H7 (cell line): ENCODE measurements around the gene HNRNPA1L2. TPM values are rescaled to one million over a fixed set of nuclear protein-coding genes. Genes with fewer than 3 reads are reported as not detected.
A peak's percentile ranks its signal among the peaks of the same experiment; 100 is the strongest.
"Not testable (repeated sequence)": the region's sequence is repeated elsewhere in the genome, so short reads cannot be mapped to it uniquely, and the experiment has no call there.

Experiments
- DNase-seq: peaks from one replicate; pipeline ENCODE4 v3.0.0; 2012
- H3K27me3 ChIP-seq: 2 replicates; pipeline ENCODE4 v1.6.0; 2011; ENCODE audit warnings: mild to moderate bottlenecking, low read length; ENCODE audit not compliant: control insufficient read depth, insufficient read depth
- H3K36me3 ChIP-seq: replicated peaks from 2 replicates; pipeline ENCODE4 v1.5.1; 2011; ENCODE audit warnings: low read length; ENCODE audit not compliant: control insufficient read depth, insufficient read depth
- H3K4me3 ChIP-seq: 2 replicates; pipeline ENCODE4 v1.5.1; 2011; ENCODE audit warnings: low read depth, mild to moderate bottlenecking, control low read depth, low read length, moderate library complexity; ENCODE audit not compliant: insufficient read depth
- total RNA-seq: library from RNA; depleted of rRNA; stranded (reverse); fragments of >200 nt; shearing (Covaris generic); gene quantifications from 2 replicates; pipeline ENCODE4 v1.2.3, GENCODE V29; 2014; rRNA removed

The HNRNPA1L2 gene
- 1.7 TPM in 2 replicates for total RNA-seq

DNA sequence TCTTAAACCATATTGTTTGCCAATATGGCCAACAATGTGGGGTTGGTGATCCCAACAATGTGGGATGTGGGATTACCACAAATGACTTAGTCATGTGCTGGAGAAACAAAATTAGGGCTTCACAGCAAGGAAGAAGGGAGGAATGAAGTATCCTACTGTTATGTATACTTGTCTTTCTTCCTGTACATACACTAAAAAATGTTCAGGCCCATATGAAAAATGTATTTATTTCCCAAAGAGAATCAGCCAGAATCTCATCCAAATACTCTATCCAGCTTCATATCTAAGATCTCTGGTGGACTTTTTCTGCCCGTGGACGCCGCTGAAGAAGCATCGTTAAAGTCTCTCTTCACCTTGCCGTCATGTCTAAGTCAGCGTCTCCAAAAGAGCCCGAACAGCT lies at the start of gene HNRNPA1L2:
Gene HNRNPA1L2, plus strand, starts transcription at position 301 of the 400 bp plus-strand sequence. Its CDS starts 62 bp downstream, at position 363.
- no peaks in the 10 kb centered on the region for H3K27me3 ChIP-seq
- H3K36me3 ChIP-seq: peaks cover 1% of the 10 kb centered on the region; the same call in 1 of the 2 replicates
- no peak for DNase-seq
- no peak within 1 kb of the TSS for H3K4me3 ChIP-seq

GRCh38 chr13:52593175-52593574 lies 49.1 kb upstream of the HNRNPA1L2 start:
- not testable (repeated sequence) for H3K27me3 ChIP-seq, H3K4me3 ChIP-seq, H3K36me3 ChIP-seq, DNase-seq

- DNase-seq, H3K27me3 ChIP-seq, H3K4me3 ChIP-seq, H3K36me3 ChIP-seq: not testable (repeated sequence)
Measured at GRCh38 chr13:52593812-52594211, 48.4 kb upstream of the HNRNPA1L2 start.

GRCh38 chr13:52594295-52594694 lies 47.9 kb upstream of the HNRNPA1L2 start:
- not testable (repeated sequence) for H3K27me3 ChIP-seq, DNase-seq, H3K36me3 ChIP-seq, H3K4me3 ChIP-seq

DNA sequence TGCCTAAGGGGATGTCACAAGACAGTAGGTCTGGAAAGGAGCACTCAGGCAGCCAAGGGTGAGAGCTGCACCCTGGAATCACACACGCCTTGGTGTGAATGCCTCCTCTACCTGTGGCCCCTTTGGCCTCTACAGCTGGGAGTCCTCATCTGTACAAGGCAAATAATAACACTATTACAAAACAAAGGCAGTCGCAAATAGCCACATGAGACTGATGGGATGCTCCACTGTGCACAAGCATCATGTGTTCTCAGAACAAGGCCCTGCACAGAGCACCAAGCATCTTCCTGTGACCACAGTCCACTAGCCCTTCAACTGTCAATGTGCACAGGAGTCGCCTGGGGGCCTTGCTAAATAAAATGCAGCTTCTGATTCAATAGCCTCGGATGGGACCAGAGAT lies 44.6 kb upstream of the HNRNPA1L2 start:
- Histone ChIP-seq H3K4me3 (no peak overlapping the region), H3K27me3 (no peaks in the 10 kb centered on the region), H3K36me3 (no peaks in the 10 kb centered on the region)
- no peak for DNase-seq

DNA sequence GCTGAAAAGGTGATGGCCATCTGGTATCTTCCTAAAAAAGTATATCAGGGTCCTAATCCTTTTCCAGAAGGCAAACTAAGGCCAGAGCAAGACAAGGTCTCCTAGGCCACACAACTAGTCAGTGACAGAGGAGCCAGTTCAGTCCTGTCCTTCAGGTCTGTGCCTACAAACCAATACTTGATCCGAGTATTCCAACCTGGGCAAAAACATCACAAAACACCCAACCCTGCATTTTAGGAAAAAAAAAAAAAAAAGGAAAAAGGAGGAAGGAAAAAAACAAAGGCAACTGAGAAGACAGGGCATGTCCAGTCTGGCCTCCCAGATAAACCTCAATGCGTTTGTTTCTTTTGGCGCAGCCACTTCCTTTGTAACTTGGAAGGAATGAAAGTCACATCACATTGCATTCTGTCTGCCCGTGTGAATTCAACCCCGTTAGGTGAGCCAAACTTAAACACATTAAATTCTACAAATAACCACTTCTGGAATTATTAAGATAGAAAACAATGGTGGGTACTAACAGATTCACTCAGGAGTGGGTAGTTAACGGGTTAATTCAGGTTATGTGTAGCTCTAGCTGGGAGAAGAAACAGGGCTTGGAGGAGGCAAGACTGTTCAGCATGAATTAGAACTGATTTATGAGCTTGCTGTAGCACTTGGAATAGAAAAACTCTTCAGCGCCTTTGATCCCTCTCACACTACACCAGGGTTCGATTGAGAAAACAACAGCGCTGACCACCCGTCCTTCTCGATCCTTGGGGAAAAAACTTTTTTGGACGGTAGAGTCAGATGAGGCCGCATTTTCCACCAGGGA lies 43.0 kb upstream of the HNRNPA1L2 start:
- Histone ChIP-seq H3K36me3 (no peaks in the 10 kb centered on the region), H3K4me3 (peak overlapping the region; percentile 59), H3K27me3 (no peaks in the 10 kb centered on the region)
- DNase-seq: peak; percentile 13

GRCh38 chr13:52599848-52600603 lies 42.2 kb upstream of the HNRNPA1L2 start:
- Histone ChIP-seq H3K27me3 (no peaks in the 10 kb centered on the region), H3K4me3 (peak overlapping the region; percentile 59), H3K36me3 (no peaks in the 10 kb centered on the region)
- DNase-seq: peak; percentile 90

- Histone ChIP-seq H3K36me3 (no peaks in the 10 kb centered on the region), H3K4me3 (peak overlapping the region; percentile 59; the same call in 1 of the 2 replicates), H3K27me3 (no peaks in the 10 kb centered on the region)
- DNase-seq: peak; percentile 16
Measured at GRCh38 chr13:52600666-52601065, 41.6 kb upstream of the HNRNPA1L2 start.

- DNase-seq, H3K27me3 ChIP-seq, H3K36me3 ChIP-seq, H3K4me3 ChIP-seq: not testable (repeated sequence)
Measured at GRCh38 chr13:52603316-52603715, 38.9 kb upstream of the HNRNPA1L2 start.

DNA sequence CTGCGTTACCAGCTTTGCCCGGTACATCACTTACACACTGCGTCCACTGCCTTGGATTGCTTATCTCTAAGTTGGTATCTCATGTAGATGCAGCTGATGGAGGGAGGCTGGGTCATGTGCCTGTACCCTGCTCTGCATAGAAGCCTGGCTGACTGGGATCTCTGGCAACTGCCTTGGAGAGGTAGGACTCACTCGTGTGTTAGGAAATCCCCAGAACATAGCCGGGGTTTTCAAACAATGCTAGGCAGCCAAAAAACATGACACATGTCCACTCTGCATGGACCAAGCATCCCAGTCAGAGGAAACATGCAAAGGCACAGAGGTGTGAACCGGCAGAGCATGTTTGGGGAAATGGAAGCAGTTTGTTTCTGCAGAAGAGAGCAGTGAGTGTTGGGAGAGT lies 36.1 kb upstream of the HNRNPA1L2 start:
- not testable (repeated sequence) for DNase-seq, H3K4me3 ChIP-seq, H3K36me3 ChIP-seq, H3K27me3 ChIP-seq

DNA sequence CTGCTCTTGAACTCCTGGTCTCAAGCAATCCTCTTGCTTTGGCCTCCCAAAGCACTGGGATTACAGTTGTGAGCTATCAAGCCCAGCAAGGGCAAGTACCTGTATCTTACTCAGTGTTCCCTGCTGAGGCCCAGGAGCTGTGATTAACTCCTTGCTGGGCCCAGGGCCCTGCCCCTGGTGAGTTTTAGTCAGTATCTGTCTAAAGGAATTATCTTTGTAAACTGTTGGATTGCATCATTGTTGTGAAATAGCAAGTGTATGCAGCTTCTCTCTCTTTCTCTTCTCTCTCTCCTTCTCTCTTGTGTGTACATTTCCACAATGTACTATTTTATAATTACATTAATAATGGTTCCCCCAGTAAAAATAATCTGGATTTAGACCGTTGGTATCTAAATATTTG lies 35.4 kb upstream of the HNRNPA1L2 start:
- not testable (repeated sequence) for H3K36me3 ChIP-seq, H3K27me3 ChIP-seq, DNase-seq, H3K4me3 ChIP-seq

DNA sequence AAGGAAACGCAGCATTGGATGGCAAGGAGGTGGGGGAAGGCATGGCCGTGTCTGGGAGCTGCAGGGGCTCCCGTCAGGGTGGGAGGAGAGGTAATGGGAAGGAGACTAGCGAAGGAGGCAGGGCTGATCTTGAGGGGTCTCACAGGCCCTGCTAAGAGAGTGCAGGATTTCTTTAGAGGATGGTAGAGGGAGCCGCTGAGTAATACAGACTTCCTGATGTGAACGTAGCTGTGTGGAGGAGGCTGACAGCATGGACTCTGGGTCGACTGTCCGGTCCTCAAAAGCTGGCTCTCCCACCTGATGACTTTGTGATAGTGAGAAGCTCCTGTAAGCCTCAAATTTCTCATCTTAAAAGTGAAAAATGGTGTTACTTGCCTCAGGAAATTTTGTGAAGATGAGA lies 34.0 kb upstream of the HNRNPA1L2 start:
- DNase-seq: peak; percentile 13
- not testable (repeated sequence) for H3K4me3 ChIP-seq, H3K36me3 ChIP-seq, H3K27me3 ChIP-seq

DNA sequence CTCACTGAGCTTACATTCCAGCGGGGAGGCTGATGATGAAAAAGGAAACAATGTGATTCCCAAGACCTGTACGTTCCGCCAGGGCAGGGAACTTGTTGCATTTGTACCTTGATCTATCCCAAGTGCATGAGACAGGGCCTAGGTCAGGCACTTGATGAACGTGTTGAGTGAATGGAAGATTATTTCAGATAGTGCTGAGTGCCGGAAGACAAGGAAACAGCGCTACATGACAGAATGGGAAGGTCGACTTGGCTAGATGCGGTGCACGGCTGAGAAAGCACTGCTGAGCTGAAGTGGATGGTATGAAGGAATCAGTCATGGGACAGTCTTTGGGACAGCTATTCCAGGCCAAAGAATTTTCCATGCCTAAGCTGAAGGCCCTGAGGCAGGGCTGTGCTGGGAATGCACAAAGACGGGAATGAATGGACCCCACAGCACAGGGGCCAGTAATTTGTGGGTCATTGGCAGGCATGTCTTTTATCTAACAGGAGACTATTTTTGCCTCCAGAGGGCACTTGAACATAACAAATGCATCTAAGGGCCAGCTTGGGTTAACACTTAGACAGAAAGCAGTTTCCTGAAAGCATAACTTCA lies 33.1 kb upstream of the HNRNPA1L2 start:
- H3K27me3 ChIP-seq, H3K36me3 ChIP-seq, H3K4me3 ChIP-seq: not testable (repeated sequence)
- peak; percentile 47 for DNase-seq

DNA sequence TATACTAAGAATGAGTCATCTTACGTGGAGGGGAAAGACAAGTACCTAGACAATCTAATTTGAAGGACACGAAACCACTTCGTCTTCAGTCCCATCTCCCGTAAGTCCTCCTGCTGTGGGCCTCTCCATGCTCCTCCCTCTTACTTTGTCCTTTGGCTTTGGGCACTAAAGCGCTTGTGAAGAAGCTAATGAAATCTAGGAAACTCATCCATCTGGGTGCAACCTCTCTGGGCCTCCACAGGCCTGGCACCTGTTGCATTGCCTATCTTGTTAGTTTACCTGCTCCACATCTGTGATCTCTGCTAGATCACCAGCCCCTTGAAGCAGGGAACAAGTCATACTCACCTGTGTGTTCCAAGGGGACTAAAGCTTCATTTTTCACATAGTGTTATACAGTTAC lies 32.1 kb upstream of the HNRNPA1L2 start:
- not testable (repeated sequence) for H3K36me3 ChIP-seq, H3K4me3 ChIP-seq, DNase-seq, H3K27me3 ChIP-seq
